HepG2 (cell line): ENCODE results near the gene RBFOX1. TPM values are rescaled to one million over a fixed set of nuclear protein-coding genes. Genes with fewer than 3 reads are reported as not detected.

Source experiments
- ATAC-seq: fragments of 200-7000 bp; cut with Tn5 transposase; 3 replicates; pipeline ENCODE4 v1.9.1; 2020; ENCODE audit warnings: mild to moderate bottlenecking, moderate library complexity
- BruUV-seq: library from RNA; stranded (reverse); fragments of 400-500 nt; replicated peaks from 2 replicates; lab custom pipeline; 2021; lab: Mats Ljungman, UMichigan
- CTCF ChIA-PET: fragments of 300-600 bp; formaldehyde crosslinking; extraction: SDS; loops from one replicate; lab custom pipeline; 2021; ENCODE audit warnings: low total read pairs, inconsistent platforms, low intra/inter-chr PET ratio; lab: Yijun Ruan, JAX
- POLR2A ChIA-PET: fragments of 350-600 bp; sonication (Branson Sonifier 250); formaldehyde crosslinking; loops from one replicate; lab custom pipeline; 2020; ENCODE audit warnings: antibody characterized with exemption, inconsistent platforms; lab: Yijun Ruan, JAX
- DNase-seq: peaks from one replicate; pipeline ENCODE4 v3.0.0-alpha.2; 2015; ENCODE audit warnings: low spot score
- FAIRE-seq: peaks from 3 replicates; lab custom pipeline; 2011; peaks lifted over from hg19 to GRCh38; lab: Jason Lieb, UNC
- H2AFZ ChIP-seq: one replicate; pipeline ENCODE4 v1.6.1; 2011; ENCODE audit warnings: low read length, inconsistent platforms
- H3K27ac ChIP-seq: fragments of 300-600 bp; 3 replicates; pipeline ENCODE4 v1.8.0; 2011; ENCODE audit warnings: mixed run types, mild to moderate bottlenecking, mixed read lengths, low read length, inconsistent platforms; ENCODE audit not compliant: insufficient read depth; ENCODE audit errors: extremely low read length
- H3K27me3 ChIP-seq, 2 experiments: fragments of 200-600 bp in 1 of 2; 2 replicates in 1 of 2; 3 replicates in 1 of 2; pipeline versions ENCODE4 v1.6.0 to v1.8.0; 2011; ENCODE audit warnings: low read length in 2 of 2, mild to moderate bottlenecking in 2 of 2, moderate library complexity in 2 of 2, inconsistent platforms in 1 of 2; ENCODE audit not compliant: insufficient read depth in 2 of 2, control insufficient read depth in 1 of 2
- H3K36me3 ChIP-seq, 2 experiments: fragments of 200-600 bp in 1 of 2; replicated peaks in 1 of 2; 2 replicates in 1 of 2; 3 replicates in 1 of 2; pipeline versions ENCODE4 v1.5.1 to v1.8.0; 2011; ENCODE audit warnings: low read length in 2 of 2, inconsistent platforms in 1 of 2; ENCODE audit not compliant: insufficient read depth in 2 of 2, control insufficient read depth in 1 of 2
- H3K4me1 ChIP-seq: 2 replicates; pipeline ENCODE4 v1.5.1; 2012; ENCODE audit warnings: low read length, inconsistent platforms; ENCODE audit not compliant: insufficient read depth
- H3K4me2 ChIP-seq: 2 replicates; pipeline ENCODE4 v1.6.0; 2011; ENCODE audit warnings: low read depth, low read length, inconsistent platforms
- H3K4me3 ChIP-seq, 3 experiments: fragments of 200-600 bp in 1 of 3; sonication (generic), shearing (Covaris generic) in 1 of 3; replicated peaks in 1 of 3; 2 replicates each; pipeline ENCODE4 v1.5.1; 2011 to 2016; ENCODE audit warnings: low read length in 3 of 3, inconsistent platforms in 2 of 3, low read depth in 2 of 3, mild to moderate bottlenecking in 2 of 3, control low read depth in 1 of 3, mixed read lengths in 1 of 3; ENCODE audit not compliant: insufficient read depth in 1 of 3
- H3K79me2 ChIP-seq: one replicate; pipeline ENCODE4 v1.6.1; 2011; ENCODE audit warnings: low read length, inconsistent platforms; ENCODE audit not compliant: insufficient read depth
- H3K9ac ChIP-seq: 2 replicates; pipeline ENCODE4 v1.6.0; 2011; ENCODE audit warnings: mild to moderate bottlenecking, low read depth, low read length, inconsistent platforms; ENCODE audit not compliant: insufficient read depth
- H3K9me3 ChIP-seq: 2 replicates; pipeline ENCODE4 v1.5.1; 2012; ENCODE audit warnings: mild to moderate bottlenecking, low read length
- H4K20me1 ChIP-seq: 2 replicates; pipeline ENCODE4 v1.6.0; 2011; ENCODE audit warnings: inconsistent platforms, mild to moderate bottlenecking, low read length, moderate library complexity; ENCODE audit not compliant: insufficient read depth
- ATF7 ChIP-seq, 2 experiments: fragments of 450-650 bp in 1 of 2; sonication (generic) in 1 of 2; formaldehyde crosslinking in 1 of 2; IDR thresholded peaks; 2 replicates each; pipeline versions ENCODE4 v1.4.0 to v1.6.1; 2016 to 2020; ENCODE audit warnings: antibody characterized with exemption in 1 of 2, mild to moderate bottlenecking in 1 of 2, missing genetic modification reagents in 1 of 2
- CREB1 ChIP-seq, 2 experiments: fragments of 450-650 bp in 1 of 2; IDR thresholded peaks; 2 replicates each; pipeline ENCODE4 v1.6.1; 2016 to 2017; ENCODE audit warnings: control low read depth in 1 of 2, mild to moderate bottlenecking in 1 of 2, missing compliant biosample characterization in 1 of 2, missing genetic modification characterization in 1 of 2
- JDP2 ChIP-seq: sonication (generic); formaldehyde crosslinking; IDR thresholded peaks from 2 replicates; pipeline ENCODE4 v1.8.1; 2022; ENCODE audit warnings: missing genetic modification reagents, borderline replicate concordance
- SUZ12 ChIP-seq: fragments of 150-350 bp; IDR thresholded peaks from 2 replicates; pipeline ENCODE4 v1.6.1; 2014; ENCODE audit warnings: low read depth, low read length
- YY1 ChIP-seq: IDR thresholded peaks from 2 replicates; pipeline ENCODE4 v1.6.1; 2011; ENCODE audit warnings: low read length, low read depth, moderate library complexity, mild to moderate bottlenecking; ENCODE audit not compliant: insufficient read depth, insufficient replicate concordance
- ZNF644 ChIP-seq: IDR thresholded peaks from 2 replicates; pipeline ENCODE4 v1.6.1; 2016; ENCODE audit warnings: low read depth
- WGBS: methylation state at CpG from one replicate; pipeline ENCODE4 v1.1.6; 2017; ENCODE audit warnings: low lambda C conversion rate; 5-methylcytosine and 5-hydroxymethylcytosine counted together
- in situ Hi-C: cut with HindIII; loops from 2 replicates; pipeline ENCODE4 v1.10.0; 2017; ENCODE audit warnings: low pct_unique_long_range_greater_than_20kb; ENCODE audit not compliant: extremely low pct_ligation_motif_present
- intact Hi-C: fragments of 100-400 bp; cut with micrococcal nuclease; formaldehyde crosslinking; loops from one replicate; pipeline ENCODE4 v1.10.0; 2022; ENCODE audit not compliant: unreplicated experiment
- polyA plus RNA-seq, 8 experiments: library from polyadenylated mRNA; depleted of rRNA in 3 of 8; stranded (reverse) in 7 of 8; unstranded in 1 of 8; fragments of >200 nt; fragmentation: Illumina TruSeq in 4 of 8; extraction: Trizol in 4 of 8; gene quantifications; 2 replicates each; pipeline versions ENCODE4 v1.2.1 to v1.2.3, GENCODE V29; 2011 to 2016; ENCODE audit warnings: low read depth in 4 of 8, missing spikeins in 1 of 8, mixed read lengths in 1 of 8; ENCODE audit not compliant: insufficient read depth in 1 of 8
- total RNA-seq, 5 experiments: library from RNA; depleted of rRNA; stranded (reverse); fragments of >200 nt; fragmentation: Illumina TruSeq; extraction: Trizol; gene quantifications; 2 replicates each; pipeline ENCODE4 v1.2.3, GENCODE V29; 2016; ENCODE audit warnings: low read depth in 1 of 5

RBFOX1 gene
- total and polyA plus RNA-seq, 2 of the 13 experiments (the other 11 are each of a cell fraction or from before 2014, with no cell fraction given): not detected

- intact Hi-C loops: no loop called here
- DNase-seq: no peak
- ChIA-PET CTCF (no interaction called here), POLR2A (no interaction called here)
- Histone ChIP-seq H2AFZ (no peak overlapping the region), H3K4me3 (no peak overlapping the region), H3K27ac (no peak overlapping the region), H3K79me2 (no peaks in the 10 kb centered on the region), H3K36me3 (no peaks in the 10 kb centered on the region), H3K4me2 (no peak overlapping the region), H3K9me3 (peaks cover 12% of the 10 kb centered on the region), H3K4me1 (no peaks in the 10 kb centered on the region), H4K20me1 (no peaks in the 10 kb centered on the region), H3K9ac (no peak overlapping the region), H3K27me3 (no peaks in the 10 kb centered on the region)
- in situ Hi-C loops: no loop called here
- no peak for TF ChIP-seq YY1
- TF ChIP-seq CREB1 (IDR thresholded peaks at IDR 0.05): peak; percentile 96
- TF ChIP-seq CREB1 (CRISPR knock-in tag; IDR thresholded peaks at IDR 0.05): no peak
- peak; percentile 98 for TF ChIP-seq ATF7 (IDR thresholded peaks at IDR 0.05)
- TF ChIP-seq ATF7 (CRISPR knock-in tag; IDR thresholded peaks at IDR 0.05): no peak
- no peak for TF ChIP-seq SUZ12
- FAIRE-seq: no peak
- ATAC-seq: no peak
- BruUV-seq: no TSS peak
- WGBS: 4% methylated on average over 5 of the region's 5 CpGs
Measured at GRCh38 chr16:7515543-7515942, 182.9 kb downstream of the RBFOX1 start.

GRCh38 chr16:7517496-7517895 lies 184.9 kb downstream of the RBFOX1 start:
- no peak overlapping the region for H3K4me2 ChIP-seq
- H3K79me2 ChIP-seq: no peaks in the 10 kb centered on the region
- ATAC-seq: no peak
- H3K4me1 ChIP-seq: no peaks in the 10 kb centered on the region
- no peak overlapping the region for H2AFZ ChIP-seq
- BruUV-seq: no TSS peak
- TF ChIP-seq JDP2 (no peak), ZNF644 (CRISPR knock-in tag) (no peak)
- no peaks in the 10 kb centered on the region for H3K27me3 ChIP-seq
- no peak for DNase-seq
- H3K4me3 ChIP-seq: no peak overlapping the region
- H4K20me1 ChIP-seq: no peaks in the 10 kb centered on the region
- peaks cover 9% of the 10 kb centered on the region for H3K9me3 ChIP-seq
- in situ Hi-C loops (no loop called here), intact Hi-C loops (no loop called here)
- ChIA-PET POLR2A (no interaction called here), CTCF (no interaction called here)
- H3K9ac ChIP-seq: no peak overlapping the region
- no peaks in the 10 kb centered on the region for H3K36me3 ChIP-seq
- no peak for FAIRE-seq
- 2% methylated on average over 2 of the region's 2 CpGs for WGBS
- no peak overlapping the region for H3K27ac ChIP-seq
